Measurements from ENCODE around the gene SERPINA9. TPM values are rescaled to one million over a fixed set of nuclear protein-coding genes. Genes with fewer than 3 reads are reported as not detected.
"Not testable (repeated sequence)": the region's sequence is repeated elsewhere in the genome, so short reads cannot be mapped to it uniquely, and the experiment has no call there.

Gene SERPINA9
- total RNA-seq, 4 donors from 2014 or later = not detected

DNA sequence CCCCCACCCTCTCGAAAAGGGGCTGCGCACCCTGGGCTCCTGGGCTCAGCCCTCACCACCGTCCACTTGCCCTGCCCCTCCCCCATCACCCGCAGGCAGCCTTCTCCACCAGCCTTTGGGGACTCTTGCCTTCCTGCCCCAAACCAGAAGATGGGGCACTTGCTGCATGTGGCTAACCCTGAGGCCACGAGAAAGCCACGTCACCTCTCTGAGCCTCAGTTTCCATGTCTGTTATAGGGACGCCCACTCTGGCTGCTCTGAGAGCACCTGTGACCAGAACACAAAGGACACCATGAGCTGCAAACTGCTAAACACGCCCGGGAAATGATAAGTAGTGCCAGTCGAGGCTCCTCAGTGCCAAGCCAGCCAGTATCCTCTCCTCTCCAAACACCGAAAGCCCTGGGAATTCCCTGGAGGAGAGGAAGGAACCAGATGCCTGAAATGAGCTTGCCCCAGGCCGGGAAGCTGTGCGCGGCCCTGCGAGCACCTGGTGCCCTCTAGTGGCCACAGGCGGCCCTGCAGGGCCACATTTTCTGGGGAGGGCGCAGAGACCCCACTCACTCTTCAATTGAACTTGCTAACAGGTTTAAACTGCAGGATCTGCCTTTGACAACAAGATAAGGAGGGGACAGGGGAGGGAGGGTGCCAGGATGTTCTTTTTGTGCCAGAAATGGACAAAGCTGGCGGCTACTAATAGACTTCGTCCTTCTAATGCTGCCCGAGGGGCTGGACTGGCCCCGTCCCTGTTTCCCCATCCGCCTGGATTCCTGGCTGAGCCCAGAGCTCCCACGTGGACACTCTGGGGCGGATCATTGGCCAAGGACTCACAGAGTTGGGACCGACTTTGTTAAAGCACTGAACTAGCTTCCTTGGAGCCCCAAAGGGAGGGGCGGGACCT lies 10.2 kb upstream of the SERPINA9 start:
- DNase-seq (ENCODE audit: extremely low spot score) = no peak
- peaks cover 4 to 9% (median 8%) of the 10 kb centered on the region in 4 donors for H3K4me1 ChIP-seq
- TF ChIP-seq EP300 (IDR thresholded peaks at IDR 0.05) (no peak), POLR2AphosphoS5 (IDR thresholded peaks at IDR 0.05) (no peak), POLR2A (IDR thresholded peaks at IDR 0.05; ENCODE audit: low read depth) (no peak)
- TF ChIP-seq, protein P1, sequence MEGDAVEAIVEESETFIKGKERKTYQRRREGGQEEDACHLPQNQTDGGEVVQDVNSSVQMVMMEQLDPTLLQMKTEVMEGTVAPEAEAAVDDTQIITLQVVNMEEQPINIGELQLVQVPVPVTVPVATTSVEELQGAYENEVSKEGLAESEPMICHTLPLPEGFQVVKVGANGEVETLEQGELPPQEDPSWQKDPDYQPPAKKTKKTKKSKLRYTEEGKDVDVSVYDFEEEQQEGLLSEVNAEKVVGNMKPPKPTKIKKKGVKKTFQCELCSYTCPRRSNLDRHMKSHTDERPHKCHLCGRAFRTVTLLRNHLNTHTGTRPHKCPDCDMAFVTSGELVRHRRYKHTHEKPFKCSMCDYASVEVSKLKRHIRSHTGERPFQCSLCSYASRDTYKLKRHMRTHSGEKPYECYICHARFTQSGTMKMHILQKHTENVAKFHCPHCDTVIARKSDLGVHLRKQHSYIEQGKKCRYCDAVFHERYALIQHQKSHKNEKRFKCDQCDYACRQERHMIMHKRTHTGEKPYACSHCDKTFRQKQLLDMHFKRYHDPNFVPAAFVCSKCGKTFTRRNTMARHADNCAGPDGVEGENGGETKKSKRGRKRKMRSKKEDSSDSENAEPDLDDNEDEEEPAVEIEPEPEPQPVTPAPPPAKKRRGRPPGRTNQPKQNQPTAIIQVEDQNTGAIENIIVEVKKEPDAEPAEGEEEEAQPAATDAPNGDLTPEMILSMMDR (IDR thresholded peaks at IDR 0.05) = peak in 2 of 3 experiments; percentile 89 to 94
- H3K4me3 ChIP-seq = peak overlapping the region in 2 of 4 donors; percentile 2 to 28
- no peaks in the 10 kb centered on the region for H3K9me3 ChIP-seq
- WGBS = 21% methylated on average over 17 of the region's 26 CpGs
- H3K27ac ChIP-seq (replicated peaks in 1 of 4) = no peak overlapping the region
- intact Hi-C loops (cut with DNase I) = loop anchor here (10.0 kb wide), 1 partner anchor 131 kb away; no protein-coding TSS in a partner anchor
- no peaks in the 10 kb centered on the region for H3K36me3 ChIP-seq
- peaks cover 0 to 56% (median 2%) of the 10 kb centered on the region in 4 donors for H3K27me3 ChIP-seq

DNA sequence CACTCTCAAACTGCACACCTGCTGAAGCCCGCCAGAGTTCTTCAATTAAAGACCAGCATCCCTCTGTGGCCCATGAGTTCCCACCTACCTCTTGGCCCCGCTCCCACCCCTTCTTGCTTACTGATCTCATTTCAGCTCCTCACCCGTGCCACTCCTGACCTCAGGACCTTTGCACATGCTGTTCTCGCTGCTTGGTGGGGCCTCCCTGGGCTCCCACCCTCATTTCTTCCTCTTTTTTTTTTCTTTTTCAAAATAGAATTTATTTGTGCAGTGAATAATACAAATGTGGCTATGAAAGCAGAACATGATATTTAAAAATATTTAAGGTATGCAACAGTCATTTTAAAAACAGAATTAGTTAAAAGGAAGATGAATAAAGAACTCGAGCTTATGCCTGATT lies 8.5 kb upstream of the SERPINA9 start:
- no peak overlapping the region for H3K27ac ChIP-seq (replicated peaks in 1 of 4)
- no peak for TF ChIP-seq POLR2AphosphoS5 (IDR thresholded peaks at IDR 0.05)
- TF ChIP-seq, protein P1 (IDR thresholded peaks at IDR 0.05) = no peak
- no peak for TF ChIP-seq POLR2A (IDR thresholded peaks at IDR 0.05; ENCODE audit: low read depth)
- TF ChIP-seq EP300 (IDR thresholded peaks at IDR 0.05) = no peak
- H3K4me1 ChIP-seq = peaks cover 4 to 9% (median 8%) of the 10 kb centered on the region in 4 donors
- intact Hi-C loops (cut with DNase I) = loop anchor here (10.0 kb wide), 1 partner anchor 130 kb away; no protein-coding TSS in a partner anchor
- DNase-seq (ENCODE audit: extremely low spot score) = no peak
- H3K36me3 ChIP-seq = no peaks in the 10 kb centered on the region
- peaks cover 0 to 8% (median 2%) of the 10 kb centered on the region in 4 donors for H3K9me3 ChIP-seq
- peaks cover 0 to 43% (median 2%) of the 10 kb centered on the region in 4 donors for H3K27me3 ChIP-seq
- WGBS = 84% methylated on average over 5 of the region's 5 CpGs
- H3K4me3 ChIP-seq = no peak overlapping the region

DNA sequence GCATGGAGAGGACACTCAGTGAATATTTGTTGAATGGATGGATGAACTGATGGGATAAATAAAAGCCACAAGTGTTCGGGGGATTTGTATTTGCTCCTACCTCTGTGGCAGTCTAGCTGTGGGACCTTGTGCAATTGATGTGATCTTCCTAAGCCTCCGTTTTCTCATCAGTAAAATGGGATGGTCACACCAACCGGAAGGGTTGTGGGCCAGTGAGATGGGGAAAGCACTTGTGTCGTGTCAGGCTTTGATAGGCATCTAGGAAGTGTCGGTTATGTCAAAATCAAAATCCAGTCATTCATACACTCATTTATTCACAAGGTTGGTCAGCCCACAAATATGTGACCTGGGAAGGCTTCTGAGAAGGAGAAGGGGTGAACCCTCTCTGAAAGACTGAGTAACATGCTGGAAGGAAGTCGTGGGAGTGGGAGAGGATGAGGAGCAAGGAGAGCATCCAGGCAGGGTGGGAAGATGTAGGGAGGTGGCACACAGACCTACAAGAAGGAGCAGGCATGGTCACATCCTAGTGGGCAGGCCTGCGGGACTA lies 7.8 kb upstream of the SERPINA9 start:
- no peak overlapping the region for H3K27ac ChIP-seq (replicated peaks in 1 of 4)

DNA sequence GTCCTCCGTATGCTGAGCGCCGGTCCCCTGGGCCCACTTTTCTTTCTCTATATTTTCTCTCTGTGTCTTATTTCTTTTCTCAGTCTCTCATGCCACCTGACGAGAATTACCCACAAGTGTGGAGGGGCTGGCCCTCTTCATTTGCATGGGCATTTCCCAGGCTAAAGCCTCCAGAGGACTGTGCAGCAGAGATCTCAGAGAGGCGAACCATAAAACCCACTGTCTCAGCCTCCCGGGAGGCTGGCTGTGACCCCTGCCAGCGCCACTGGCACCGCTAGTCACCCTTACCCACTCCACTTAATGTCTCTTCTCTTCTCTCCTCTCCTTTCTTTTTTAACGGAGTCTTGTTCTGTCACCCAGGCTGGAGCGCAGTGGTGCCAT lies 7.1 kb upstream of the SERPINA9 start:
- peaks cover 4 to 9% (median 8%) of the 10 kb centered on the region in 4 donors for H3K4me1 ChIP-seq
- intact Hi-C loops (cut with DNase I) = loop anchor here (10.0 kb wide), 1 partner anchor 128 kb away; no protein-coding TSS in a partner anchor
- H3K4me3 ChIP-seq = no peak overlapping the region
- no peaks in the 10 kb centered on the region for H3K36me3 ChIP-seq
- no peak overlapping the region for H3K27ac ChIP-seq (replicated peaks in 1 of 4)
- H3K9me3 ChIP-seq = peaks cover 0 to 21% (median 16%) of the 10 kb centered on the region in 4 donors
- 90% methylated on average over 10 of the region's 10 CpGs for WGBS
- peaks cover 0 to 37% (median 2%) of the 10 kb centered on the region in 4 donors for H3K27me3 ChIP-seq
- DNase-seq (ENCODE audit: extremely low spot score) = no peak
- no peak for TF ChIP-seq EP300 (IDR thresholded peaks at IDR 0.05)
- no peak for TF ChIP-seq POLR2AphosphoS5 (IDR thresholded peaks at IDR 0.05)
- no peak for TF ChIP-seq POLR2A (IDR thresholded peaks at IDR 0.05; ENCODE audit: low read depth)
- TF ChIP-seq, protein P1 (IDR thresholded peaks at IDR 0.05) = no peak

More for the DNA sequence above, 7.8 kb upstream of the SERPINA9 start:
- Histone ChIP-seq H3K9me3 (peaks cover 0 to 14% (median 8%) of the 10 kb centered on the region in 4 donors), H3K36me3 (no peaks in the 10 kb centered on the region), H3K4me3 (no peak overlapping the region), H3K27me3 (peaks cover 0 to 39% (median 2%) of the 10 kb centered on the region in 4 donors), H3K4me1 (peaks cover 4 to 9% (median 8%) of the 10 kb centered on the region in 4 donors)
- no peak for DNase-seq (ENCODE audit: extremely low spot score)
- TF ChIP-seq, protein P1 (IDR thresholded peaks at IDR 0.05) = no peak
- TF ChIP-seq EP300 (IDR thresholded peaks at IDR 0.05) (no peak), POLR2AphosphoS5 (IDR thresholded peaks at IDR 0.05) (no peak), POLR2A (IDR thresholded peaks at IDR 0.05; ENCODE audit: low read depth) (no peak)
- 73% methylated on average over 7 of the region's 7 CpGs for WGBS
- intact Hi-C loops (cut with DNase I) = loop anchor here (10.0 kb wide), 1 partner anchor 129 kb away; no protein-coding TSS in a partner anchor

DNA sequence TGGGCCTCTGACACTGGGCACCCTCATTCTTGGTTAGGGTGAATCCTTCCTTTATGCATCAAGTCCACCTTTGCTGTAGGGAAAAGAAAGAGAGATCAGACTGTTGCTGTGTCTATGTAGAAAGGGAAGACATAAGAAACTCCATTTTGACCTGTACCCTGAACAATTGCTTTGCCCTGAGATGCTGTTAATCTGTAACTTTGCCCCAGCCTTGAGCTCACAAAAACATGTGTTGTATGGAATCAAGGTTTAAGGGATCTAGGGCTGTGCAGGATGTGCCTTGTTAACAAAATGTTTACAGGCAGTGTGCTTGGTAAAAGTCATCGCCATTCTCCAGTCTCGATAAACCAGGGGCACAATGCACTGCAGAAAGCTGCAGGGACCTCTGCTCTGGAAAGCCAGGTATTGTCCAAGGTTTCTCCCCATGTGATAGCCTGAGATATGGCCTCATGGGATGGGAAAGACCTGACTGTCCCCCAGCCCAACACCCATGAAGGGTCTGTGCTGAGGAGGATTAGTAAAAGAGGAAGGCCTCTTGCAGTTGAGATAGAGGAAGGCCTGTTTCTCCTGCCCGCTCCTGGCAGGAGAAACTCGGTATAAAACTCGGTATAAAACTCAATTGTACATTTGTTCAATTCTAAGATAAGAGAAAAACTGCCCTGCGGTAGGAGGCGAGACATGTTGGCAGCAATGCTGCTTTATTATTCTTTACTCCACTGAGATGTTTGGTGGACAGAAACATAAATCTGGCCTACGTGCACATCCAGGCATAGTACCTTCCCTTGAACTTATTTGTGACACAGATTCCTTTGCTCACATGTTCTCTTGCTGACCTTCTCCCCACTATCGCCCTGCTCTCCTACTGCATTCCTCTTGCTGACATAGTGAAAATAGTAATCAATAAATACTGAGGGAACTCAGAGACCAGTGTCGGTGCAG lies 6.4 kb upstream of the SERPINA9 start:
- H3K27ac ChIP-seq (replicated peaks in 1 of 4); DNase-seq (ENCODE audit: extremely low spot score); H3K4me3 ChIP-seq; H3K4me1 ChIP-seq; H3K36me3 ChIP-seq: not testable (repeated sequence)
- Histone ChIP-seq H3K9me3 (peaks cover 0 to 28% (median 21%) of the 10 kb centered on the region in 4 donors), H3K27me3 (peaks cover 0 to 30% (median 2%) of the 10 kb centered on the region in 4 donors)
- WGBS = 83% methylated on average over 8 of the region's 10 CpGs
- intact Hi-C loops (cut with DNase I) = loop anchor here (10.0 kb wide), 1 partner anchor 128 kb away; no protein-coding TSS in a partner anchor

All from esophagus muscularis mucosa (tissue), 4 donors.